Measurements from ENCODE around the gene ATL1. TPM values are rescaled to one million over a fixed set of nuclear protein-coding genes. Genes with fewer than 3 reads are reported as not detected.
A peak's percentile ranks its signal among the peaks of the same experiment; 100 is the strongest.

The ATL1 gene
- total RNA-seq, 1 donor from 2014 or later: 7.4 TPM

DNA sequence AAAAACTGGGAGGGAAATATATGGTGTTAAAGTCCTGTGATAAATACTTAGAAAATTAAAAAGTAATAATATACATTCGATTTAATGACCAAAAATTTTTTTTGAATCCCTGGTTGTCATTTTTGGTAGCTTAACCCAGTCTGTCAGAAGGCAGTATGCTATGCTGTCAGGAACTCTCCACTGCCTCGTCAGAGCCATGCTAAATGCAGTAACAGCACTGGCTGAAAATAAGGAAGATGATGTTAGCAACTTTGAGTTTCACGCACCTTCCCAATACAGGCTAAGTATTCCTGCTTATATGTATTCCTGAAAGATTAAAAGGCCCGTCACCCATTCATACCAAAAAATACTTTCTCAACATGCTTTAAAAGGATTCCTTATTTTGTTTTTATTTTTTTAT is 74.0 kb downstream of the ATL1 start:
- TF ChIP-seq, protein P1, sequence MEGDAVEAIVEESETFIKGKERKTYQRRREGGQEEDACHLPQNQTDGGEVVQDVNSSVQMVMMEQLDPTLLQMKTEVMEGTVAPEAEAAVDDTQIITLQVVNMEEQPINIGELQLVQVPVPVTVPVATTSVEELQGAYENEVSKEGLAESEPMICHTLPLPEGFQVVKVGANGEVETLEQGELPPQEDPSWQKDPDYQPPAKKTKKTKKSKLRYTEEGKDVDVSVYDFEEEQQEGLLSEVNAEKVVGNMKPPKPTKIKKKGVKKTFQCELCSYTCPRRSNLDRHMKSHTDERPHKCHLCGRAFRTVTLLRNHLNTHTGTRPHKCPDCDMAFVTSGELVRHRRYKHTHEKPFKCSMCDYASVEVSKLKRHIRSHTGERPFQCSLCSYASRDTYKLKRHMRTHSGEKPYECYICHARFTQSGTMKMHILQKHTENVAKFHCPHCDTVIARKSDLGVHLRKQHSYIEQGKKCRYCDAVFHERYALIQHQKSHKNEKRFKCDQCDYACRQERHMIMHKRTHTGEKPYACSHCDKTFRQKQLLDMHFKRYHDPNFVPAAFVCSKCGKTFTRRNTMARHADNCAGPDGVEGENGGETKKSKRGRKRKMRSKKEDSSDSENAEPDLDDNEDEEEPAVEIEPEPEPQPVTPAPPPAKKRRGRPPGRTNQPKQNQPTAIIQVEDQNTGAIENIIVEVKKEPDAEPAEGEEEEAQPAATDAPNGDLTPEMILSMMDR (IDR thresholded peaks at IDR 0.05): no peak
- peaks cover 37% of the 10 kb centered on the region for H3K36me3 Mint-ChIP-seq (ENCODE audit: unreplicated experiment)
- no peak overlapping the region for H3K4me3 Mint-ChIP-seq (ENCODE audit: unreplicated experiment)
- H3K27me3 Mint-ChIP-seq (ENCODE audit: unreplicated experiment): no peaks in the 10 kb centered on the region
- peaks cover 23% of the 10 kb centered on the region for H3K4me1 Mint-ChIP-seq (ENCODE audit: unreplicated experiment)
- H3K27ac Mint-ChIP-seq (ENCODE audit: unreplicated experiment): no peak overlapping the region
- no peak for DNase-seq (ENCODE audit: extremely low spot score, unreplicated experiment)
- no peaks in the 10 kb centered on the region for H3K9me3 Mint-ChIP-seq (ENCODE audit: unreplicated experiment)

DNA sequence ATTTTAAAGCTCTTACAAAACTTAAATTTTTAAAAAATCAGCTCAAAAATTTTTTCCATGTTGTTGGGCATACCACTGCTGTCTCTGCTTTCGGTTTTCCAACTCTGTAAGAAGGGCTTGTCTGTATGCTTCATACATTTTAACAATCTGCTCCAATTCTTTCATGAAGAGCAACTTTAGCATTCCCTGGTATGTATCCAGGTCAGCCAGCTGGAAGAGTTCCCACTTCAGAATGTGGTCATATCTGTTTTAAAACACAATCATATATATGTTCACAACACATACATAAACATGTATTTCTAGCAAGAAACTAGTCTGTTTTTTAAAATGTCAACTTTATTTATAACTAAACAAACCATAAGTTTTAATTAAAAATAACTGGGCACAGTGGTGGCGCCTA is 75.2 kb downstream of the ATL1 start:
- Mint-ChIP-seq H3K9me3 (ENCODE audit: unreplicated experiment) (no peaks in the 10 kb centered on the region), H3K4me3 (ENCODE audit: unreplicated experiment) (no peak overlapping the region), H3K4me1 (ENCODE audit: unreplicated experiment) (peaks cover 16% of the 10 kb centered on the region), H3K27ac (ENCODE audit: unreplicated experiment) (no peak overlapping the region), H3K36me3 (ENCODE audit: unreplicated experiment) (peaks cover 43% of the 10 kb centered on the region), H3K27me3 (ENCODE audit: unreplicated experiment) (no peaks in the 10 kb centered on the region)
- DNase-seq (ENCODE audit: extremely low spot score, unreplicated experiment): no peak
- TF ChIP-seq, protein P1 (IDR thresholded peaks at IDR 0.05): no peak

DNA sequence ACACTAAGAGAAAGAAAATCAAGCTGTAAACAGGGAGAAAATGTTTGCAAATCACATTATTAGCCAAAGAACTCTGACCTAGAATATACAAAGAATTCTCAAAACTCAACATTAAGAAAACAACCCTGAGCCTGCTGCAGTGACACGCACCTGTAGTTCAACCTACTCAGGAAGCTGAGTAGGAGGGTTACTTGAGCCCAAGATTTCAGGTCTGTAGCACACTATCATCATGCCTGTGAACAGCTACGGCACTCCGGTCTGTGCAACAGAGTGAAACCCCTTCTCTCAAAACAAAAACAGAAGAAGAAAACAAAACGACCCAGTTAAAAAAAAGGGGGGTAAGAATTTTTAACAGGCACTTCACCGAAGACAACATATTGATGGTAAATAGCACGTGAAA is 87.3 kb downstream of the ATL1 start:
- Mint-ChIP-seq H3K4me3 (ENCODE audit: unreplicated experiment) (no peak overlapping the region), H3K27ac (ENCODE audit: unreplicated experiment) (peak overlapping the region; percentile 24), H3K9me3 (ENCODE audit: unreplicated experiment) (no peaks in the 10 kb centered on the region), H3K4me1 (ENCODE audit: unreplicated experiment) (peaks cover 22% of the 10 kb centered on the region), H3K27me3 (ENCODE audit: unreplicated experiment) (no peaks in the 10 kb centered on the region), H3K36me3 (ENCODE audit: unreplicated experiment) (peaks cover 29% of the 10 kb centered on the region)
- TF ChIP-seq, protein P1 (IDR thresholded peaks at IDR 0.05): no peak
- no peak for DNase-seq (ENCODE audit: extremely low spot score, unreplicated experiment)

DNA sequence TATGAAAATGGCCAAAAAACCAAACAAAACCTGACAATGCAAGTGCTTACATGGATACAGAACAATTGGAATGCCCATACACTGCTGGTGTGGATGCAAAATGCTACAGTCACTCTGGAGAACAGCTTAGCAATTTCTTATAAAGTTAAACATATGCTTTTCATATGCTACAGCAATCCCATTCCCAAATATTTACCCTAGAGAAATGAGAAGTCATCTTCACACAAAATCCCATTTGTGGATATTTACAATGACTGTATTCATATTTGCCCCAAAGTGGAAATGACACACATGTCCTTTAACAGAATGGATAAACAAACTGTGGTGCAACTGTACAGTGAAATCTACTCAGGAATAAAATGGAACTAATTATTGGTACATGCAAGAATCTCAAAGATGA is 87.8 kb downstream of the ATL1 start:
- H3K27ac Mint-ChIP-seq (ENCODE audit: unreplicated experiment): peak overlapping the region; percentile 24
- DNase-seq (ENCODE audit: extremely low spot score, unreplicated experiment): no peak
- H3K4me3 Mint-ChIP-seq (ENCODE audit: unreplicated experiment): no peak overlapping the region
- no peaks in the 10 kb centered on the region for H3K27me3 Mint-ChIP-seq (ENCODE audit: unreplicated experiment)
- no peaks in the 10 kb centered on the region for H3K9me3 Mint-ChIP-seq (ENCODE audit: unreplicated experiment)
- peaks cover 29% of the 10 kb centered on the region for H3K36me3 Mint-ChIP-seq (ENCODE audit: unreplicated experiment)
- H3K4me1 Mint-ChIP-seq (ENCODE audit: unreplicated experiment): peaks cover 22% of the 10 kb centered on the region
- TF ChIP-seq, protein P1 (IDR thresholded peaks at IDR 0.05): no peak

DNA sequence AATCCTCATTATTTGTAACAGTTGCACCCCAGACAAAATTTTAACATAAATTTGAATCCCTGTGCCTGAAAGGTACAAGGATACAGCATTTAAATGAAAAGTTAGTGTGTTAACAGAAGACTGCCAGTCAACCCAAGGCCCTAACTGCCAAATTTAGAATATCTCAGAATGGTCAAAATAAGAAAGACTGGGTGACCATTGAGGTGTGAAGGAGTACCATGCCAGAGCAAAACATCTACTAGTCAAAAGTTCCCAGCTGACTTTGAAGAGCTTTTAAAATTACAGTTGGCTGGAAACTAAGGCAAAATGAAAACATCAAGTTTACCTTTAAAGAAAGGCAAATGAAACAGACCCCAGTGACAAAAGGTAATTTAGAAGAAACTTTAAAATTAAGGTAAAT is 89.7 kb downstream of the ATL1 start:
- Mint-ChIP-seq H3K4me1 (ENCODE audit: unreplicated experiment) (peaks cover 29% of the 10 kb centered on the region), H3K27me3 (ENCODE audit: unreplicated experiment) (no peaks in the 10 kb centered on the region), H3K36me3 (ENCODE audit: unreplicated experiment) (peaks cover 24% of the 10 kb centered on the region), H3K4me3 (ENCODE audit: unreplicated experiment) (no peak overlapping the region), H3K27ac (ENCODE audit: unreplicated experiment) (peak overlapping the region; percentile 15), H3K9me3 (ENCODE audit: unreplicated experiment) (no peaks in the 10 kb centered on the region)
- DNase-seq (ENCODE audit: extremely low spot score, unreplicated experiment): no peak
- TF ChIP-seq, protein P1 (IDR thresholded peaks at IDR 0.05): no peak
